ENCODE measurements around the gene RDM1.

- TF ChIP-seq CTCF (conservative IDR thresholded peaks at IDR 0.05; ENCODE audit: low read depth, low read length) (no peak), EZH2 (IDR thresholded peaks at IDR 0.05; ENCODE audit: borderline replicate concordance, low read depth, low read length, poor library complexity, severe bottlenecking) (no peak)
Measured at GRCh38 chr17:35934760-35935159, 4.2 kb upstream of the RDM1 start.

All from A673 (cell line).